Ovary (tissue), 9 donors: ENCODE measurements around the gene SKP1. TPM values are rescaled to one million over a fixed set of nuclear protein-coding genes. Genes with fewer than 3 reads are reported as not detected.

ENCODE experiments used
- DNase-seq, 5 donors: peaks; one replicate each; pipeline ENCODE4 v3.0.0-alpha.2; 2019 to 2020
- H3K27ac ChIP-seq, 2 donors: fragments of 200-600 bp; one replicate each; pipeline versions ENCODE4 v1.5.1 to v1.8.0; 2019 to 2022
- H3K27me3 ChIP-seq: fragments of 200-600 bp; one replicate; pipeline ENCODE4 v1.8.0; 2022
- H3K36me3 ChIP-seq: fragments of 200-600 bp; sonication (generic); one replicate; pipeline ENCODE4 v1.5.1; 2019
- H3K4me1 ChIP-seq: one replicate; pipeline ENCODE4 v1.8.1; 2013; ENCODE audit warnings: mild to moderate bottlenecking, moderate library complexity; ENCODE audit not compliant: insufficient read depth
- H3K4me3 ChIP-seq: fragments of 200-600 bp; sonication (generic); one replicate; pipeline ENCODE4 v1.5.1; 2017
- H3K9me3 ChIP-seq, 2 donors: fragments of 200-600 bp in 1 of 2; sonication (generic) in 1 of 2; one replicate each; pipeline versions ENCODE4 v1.5.1 to v1.8.1; 2013 to 2019; ENCODE audit warnings: mild to moderate bottlenecking in 1 of 2, moderate library complexity in 1 of 2
- EP300 ChIP-seq: sonication (generic); formaldehyde crosslinking; IDR thresholded peaks from one replicate; pipeline ENCODE4 v1.6.1; 2017; ENCODE audit warnings: antibody characterized with exemption
- POLR2A ChIP-seq: fragments of 450-650 bp; IDR thresholded peaks from one replicate; pipeline ENCODE4 v1.6.1; 2017; ENCODE audit warnings: antibody characterized with exemption, mild to moderate bottlenecking, moderate library complexity
- WGBS, 3 donors: extraction: QIAGEN DNeasy Blood & Tissue Kit in 1 of 3; methylation state at CpG; one replicate each; pipeline versions ENCODE4 v1.1.5 to v1.1.7; 2013 to 2017; 5-methylcytosine and 5-hydroxymethylcytosine counted together
- intact Hi-C, 4 donors: fragments of 100-400 bp; cut with DNase I; formaldehyde crosslinking; loops; one replicate each; pipeline versions ENCODE4 v1.11.0 to v1.15.1; 2022 to 2023
- polyA plus RNA-seq, 2 donors: library from polyadenylated mRNA; stranded (reverse); fragments of 200-250 nt in 1 of 2; fragments of 350-450 nt in 1 of 2; fragmentation: Illumina TruSeq in 1 of 2; extraction: RNeasy Lipid Tissue Mini Kit (QIAGEN cat#74804) in 1 of 2; gene quantifications; one replicate each; pipeline ENCODE4 v1.2.3, GENCODE V29; 2013 to 2014
- total RNA-seq, 7 donors: library from RNA; depleted of rRNA in 2 of 7; stranded (reverse); fragments of >200 nt in 2 of 7; fragmentation: NEBNext Ultra II Directional in 3 of 7; extraction: Animal tissue kit (Norgen Biotek cat#: 25700) in 3 of 7; gene quantifications; one replicate each; pipeline versions ENCODE4 v1.1.0 to v1.2.4, GENCODE V29; 2016 to 2023
- TF ChIP-seq, protein P1 (sequence below), 3 donors: fragments of 450-650 bp in 2 of 3; fragments of 200-600 bp in 1 of 3; IDR thresholded peaks; one replicate each; pipeline versions ENCODE4 v1.5.1 to v1.8.0; 2016 to 2022; ENCODE audit warnings: antibody characterized with exemption in 3 of 3, mild to moderate bottlenecking in 1 of 3
- donor health status: DM: no; HTN: no; CAD: no; lungs with moderate emphysema.
- donor health status: DM: no; HTN: no; CAD: no.
- donor health status: Bipolar disorder and iron deficiency.
- donor health status: DM: yes; HTN: yes; CAD: no.
- donor health status: DM: no; HTN: no; CAD: no.
- donor health status: DM: yes; HTN: yes; CAD: no.

Gene SKP1
- total and polyA plus RNA-seq, 9 donors = 263 to 1,077 (median 388) TPM

DNA sequence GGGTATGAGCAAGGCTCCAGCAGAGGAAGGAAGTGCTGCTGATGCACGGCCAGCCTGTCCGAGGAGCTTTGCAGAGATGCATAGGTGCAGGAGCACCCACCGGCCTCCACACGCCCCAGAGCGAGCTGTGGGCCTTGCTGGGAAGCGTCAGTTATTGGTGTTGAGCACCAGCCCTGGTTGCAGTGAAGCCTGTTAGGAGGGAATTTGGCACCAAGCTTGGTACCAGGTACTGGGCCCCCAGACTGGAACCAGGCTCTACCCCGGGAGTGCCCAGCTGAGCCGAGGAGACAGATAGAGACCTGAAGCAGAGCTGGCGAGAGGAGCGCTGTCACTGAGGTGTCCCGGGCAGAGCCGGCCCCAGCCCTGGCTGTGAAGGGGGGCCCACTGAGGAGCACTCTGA lies 57.0 kb downstream of the SKP1 start:
- intact Hi-C loops = no loop called here
- no peak for DNase-seq
- H3K4me1 ChIP-seq = peaks cover 2% of the 10 kb centered on the region
- H3K4me3 ChIP-seq = no peak overlapping the region
- no peak overlapping the region for H3K27ac ChIP-seq
- TF ChIP-seq EP300 (no peak), POLR2A (no peak)
- TF ChIP-seq, protein P1, sequence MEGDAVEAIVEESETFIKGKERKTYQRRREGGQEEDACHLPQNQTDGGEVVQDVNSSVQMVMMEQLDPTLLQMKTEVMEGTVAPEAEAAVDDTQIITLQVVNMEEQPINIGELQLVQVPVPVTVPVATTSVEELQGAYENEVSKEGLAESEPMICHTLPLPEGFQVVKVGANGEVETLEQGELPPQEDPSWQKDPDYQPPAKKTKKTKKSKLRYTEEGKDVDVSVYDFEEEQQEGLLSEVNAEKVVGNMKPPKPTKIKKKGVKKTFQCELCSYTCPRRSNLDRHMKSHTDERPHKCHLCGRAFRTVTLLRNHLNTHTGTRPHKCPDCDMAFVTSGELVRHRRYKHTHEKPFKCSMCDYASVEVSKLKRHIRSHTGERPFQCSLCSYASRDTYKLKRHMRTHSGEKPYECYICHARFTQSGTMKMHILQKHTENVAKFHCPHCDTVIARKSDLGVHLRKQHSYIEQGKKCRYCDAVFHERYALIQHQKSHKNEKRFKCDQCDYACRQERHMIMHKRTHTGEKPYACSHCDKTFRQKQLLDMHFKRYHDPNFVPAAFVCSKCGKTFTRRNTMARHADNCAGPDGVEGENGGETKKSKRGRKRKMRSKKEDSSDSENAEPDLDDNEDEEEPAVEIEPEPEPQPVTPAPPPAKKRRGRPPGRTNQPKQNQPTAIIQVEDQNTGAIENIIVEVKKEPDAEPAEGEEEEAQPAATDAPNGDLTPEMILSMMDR (IDR thresholded peaks at IDR 0.05) = no peak
- H3K9me3 ChIP-seq = no peaks in the 10 kb centered on the region
- H3K36me3 ChIP-seq = no peaks in the 10 kb centered on the region
- 82 to 90% (median 82%) methylated on average over 10 to 12 of the region's 12 CpGs for WGBS, 3 donors
- H3K27me3 ChIP-seq = no peaks in the 10 kb centered on the region

DNA sequence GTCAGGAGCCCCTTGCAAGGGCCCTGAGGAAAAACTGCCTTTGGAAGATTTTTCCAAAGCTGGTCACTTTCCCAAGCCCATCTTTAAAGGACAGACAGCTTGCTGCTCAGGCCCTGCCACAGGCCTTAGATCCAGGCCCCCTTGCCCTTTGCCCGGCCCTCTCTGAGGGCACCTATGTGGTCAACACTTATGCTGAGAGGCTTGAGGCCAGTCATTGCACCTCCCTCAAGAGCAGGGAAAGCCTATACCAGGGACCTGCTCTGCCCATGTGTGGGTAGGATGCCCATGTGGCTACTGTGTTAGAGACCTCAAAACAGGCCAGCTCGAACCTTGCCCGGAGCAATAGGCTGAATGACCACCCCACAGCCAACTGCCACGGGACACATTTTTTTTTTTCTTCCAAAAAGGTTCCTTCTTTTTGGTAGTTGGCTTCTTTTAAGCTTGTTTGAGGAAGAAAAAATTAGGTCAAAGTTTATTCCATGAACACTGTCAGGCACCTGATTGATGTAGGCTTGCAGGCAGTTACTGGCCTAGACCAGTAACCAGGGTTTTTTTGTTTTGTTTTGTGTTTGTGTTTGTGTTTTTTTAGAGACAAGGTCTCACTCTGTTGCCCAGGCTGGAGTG lies 58.4 kb downstream of the SKP1 start:
- 91 to 96% (median 93%) methylated on average over 4 of the region's 4 CpGs for WGBS, 3 donors
- Histone ChIP-seq H3K4me1 (peaks cover 5% of the 10 kb centered on the region), H3K27me3 (no peaks in the 10 kb centered on the region), H3K27ac (no peak overlapping the region), H3K4me3 (no peak overlapping the region), H3K9me3 (no peaks in the 10 kb centered on the region), H3K36me3 (no peaks in the 10 kb centered on the region)
- intact Hi-C loops = no loop called here
- DNase-seq = no peak
- TF ChIP-seq, protein P1 (IDR thresholded peaks at IDR 0.05) = no peak
- TF ChIP-seq POLR2A (no peak), EP300 (no peak)

DNA sequence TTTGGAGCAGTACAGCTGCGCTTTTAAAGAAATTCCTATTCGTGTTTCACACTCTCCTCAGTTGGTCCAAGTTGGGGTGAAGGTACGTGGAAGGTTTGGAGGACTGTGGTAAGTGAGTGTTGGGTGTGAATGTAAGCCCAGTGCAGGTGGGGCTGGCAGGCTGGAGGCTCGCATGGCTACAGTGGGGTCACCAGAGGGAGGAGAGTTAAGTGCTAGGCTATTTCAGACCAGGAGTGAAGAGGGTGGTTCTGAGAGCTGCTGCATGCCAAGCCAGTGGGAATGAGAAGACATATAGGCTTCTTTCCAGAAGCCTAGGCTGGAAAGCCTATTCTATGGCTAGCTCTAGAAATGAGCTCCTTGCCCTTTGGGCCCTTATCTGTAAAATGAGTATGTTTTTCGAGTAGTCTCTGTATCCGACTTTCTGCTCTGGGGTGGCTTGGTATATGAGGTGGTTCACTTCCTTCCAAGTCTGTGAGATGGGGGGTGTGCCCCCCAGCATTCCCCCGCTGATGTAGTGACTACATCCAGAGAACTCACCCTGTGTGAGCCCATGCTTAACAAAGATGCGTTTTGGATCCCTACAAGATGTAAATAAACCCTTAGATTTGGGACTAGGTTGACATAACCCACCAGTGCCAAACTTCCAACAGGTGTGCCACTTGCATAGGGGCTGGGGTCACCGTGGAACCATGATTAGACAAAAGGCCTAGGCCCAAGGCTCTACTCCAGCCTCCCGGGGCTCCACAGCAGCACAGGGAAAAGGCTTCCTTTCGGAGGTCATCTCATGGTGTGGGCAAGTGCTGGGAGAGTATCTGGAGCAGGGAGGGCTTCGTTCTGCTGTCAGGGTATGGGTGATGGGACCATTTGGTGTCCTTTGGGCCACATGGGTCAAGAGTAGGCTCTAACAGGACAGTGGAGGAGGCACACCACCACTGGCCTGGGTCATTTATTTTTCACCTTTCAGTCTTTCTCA lies 59.7 kb downstream of the SKP1 start:
- Histone ChIP-seq H3K9me3 (no peaks in the 10 kb centered on the region), H3K4me1 (peaks cover 5% of the 10 kb centered on the region), H3K27me3 (no peaks in the 10 kb centered on the region), H3K27ac (no peak overlapping the region), H3K4me3 (no peak overlapping the region), H3K36me3 (no peaks in the 10 kb centered on the region)
- WGBS, 3 donors = 93 to 97% (median 94%) methylated on average over 12 of the region's 12 CpGs
- intact Hi-C loops = no loop called here
- no peak for TF ChIP-seq EP300
- TF ChIP-seq, protein P1 (IDR thresholded peaks at IDR 0.05) = no peak
- no peak for TF ChIP-seq POLR2A
- no peak for DNase-seq

DNA sequence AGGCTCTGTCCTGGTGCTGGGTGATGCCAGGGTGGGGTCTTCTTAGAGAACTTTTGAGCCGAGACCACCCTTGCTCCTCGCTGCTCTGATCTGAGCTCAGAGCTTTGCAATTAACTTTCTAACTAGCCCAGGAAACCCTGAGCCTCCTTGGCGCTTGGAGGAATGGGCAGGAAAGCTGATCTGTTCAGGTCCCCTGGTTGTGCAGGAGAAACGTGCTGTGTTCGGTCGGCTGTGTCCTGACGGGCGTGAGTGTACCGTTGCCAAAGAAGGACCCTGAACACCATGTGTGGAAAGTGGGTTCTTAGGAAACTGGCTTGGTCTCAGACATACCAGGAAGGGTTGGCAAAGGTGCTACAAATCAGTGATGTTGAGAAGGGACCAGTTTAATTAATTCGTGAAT lies 60.5 kb downstream of the SKP1 start:
- intact Hi-C loops = no loop called here
- no peak overlapping the region for H3K27ac ChIP-seq
- peaks cover 5% of the 10 kb centered on the region for H3K4me1 ChIP-seq
- TF ChIP-seq, protein P1 (IDR thresholded peaks at IDR 0.05) = no peak
- TF ChIP-seq POLR2A = no peak
- TF ChIP-seq EP300 = no peak
- H3K4me3 ChIP-seq = no peak overlapping the region
- DNase-seq = no peak
- no peaks in the 10 kb centered on the region for H3K36me3 ChIP-seq
- H3K27me3 ChIP-seq = no peaks in the 10 kb centered on the region
- no peaks in the 10 kb centered on the region for H3K9me3 ChIP-seq
- 90 to 94% (median 93%) methylated on average over 10 of the region's 10 CpGs for WGBS, 3 donors
